Tibial nerve (tissue), 4 donors: ENCODE data around the gene RPP40. TPM values are rescaled to one million over a fixed set of nuclear protein-coding genes. Genes with fewer than 3 reads are reported as not detected.

Experiments
- DNase-seq, 2 donors: peaks; one replicate each; pipeline ENCODE4 v3.0.0-alpha.2; 2019; ENCODE audit warnings: low spot score in 2 of 2
- H3K27ac ChIP-seq, 4 donors: fragments of 200-600 bp; sonication (generic) in 3 of 4; one replicate each; pipeline ENCODE4 v1.5.1; 2017 to 2019; ENCODE audit warnings: mild to moderate bottlenecking in 1 of 4
- H3K27me3 ChIP-seq, 2 donors: fragments of 200-600 bp; sonication (generic) in 1 of 2; one replicate each; pipeline versions ENCODE4 v1.5.1 to v1.6.0; 2017 to 2019
- H3K36me3 ChIP-seq, 3 donors: fragments of 200-600 bp; sonication (generic); one replicate each; pipeline ENCODE4 v1.5.1; 2018 to 2019
- H3K4me1 ChIP-seq, 4 donors: fragments of 200-600 bp; sonication (generic) in 3 of 4; one replicate each; pipeline ENCODE4 v1.5.1; 2017 to 2019
- H3K4me3 ChIP-seq, 4 donors: fragments of 200-600 bp; sonication (generic) in 3 of 4; one replicate each; pipeline ENCODE4 v1.5.1; 2017 to 2019; ENCODE audit warnings: mild to moderate bottlenecking in 1 of 4, moderate library complexity in 1 of 4
- H3K9me3 ChIP-seq, 4 donors: fragments of 200-600 bp; sonication (generic) in 3 of 4; one replicate each; pipeline ENCODE4 v1.5.1; 2017 to 2019
- CTCF ChIP-seq, 5 experiments: fragments of 200-600 bp in 3 of 5; fragments of 450-650 bp in 2 of 5; sonication (generic) in 3 of 5; IDR thresholded peaks; one replicate each; pipeline ENCODE4 v1.5.1; 2016 to 2019; ENCODE audit warnings: antibody characterized with exemption in 5 of 5, mild to moderate bottlenecking in 3 of 5, moderate library complexity in 2 of 5
- EP300 ChIP-seq, 2 donors: sonication (generic); formaldehyde crosslinking; IDR thresholded peaks; one replicate each; pipeline ENCODE4 v1.6.1; 2017; ENCODE audit warnings: antibody characterized with exemption in 2 of 2, mild to moderate bottlenecking in 1 of 2
- POLR2A ChIP-seq, 2 donors: fragments of 450-650 bp; IDR thresholded peaks; one replicate each; pipeline ENCODE4 v1.6.1; 2017; ENCODE audit warnings: antibody characterized with exemption in 2 of 2, mild to moderate bottlenecking in 2 of 2, moderate library complexity in 2 of 2
- WGBS, 2 donors: methylation state at CpG; one replicate each; pipeline ENCODE4 v1.1.5; 2018; 5-methylcytosine and 5-hydroxymethylcytosine counted together
- total RNA-seq, 4 donors: library from RNA; depleted of rRNA; stranded (reverse); fragments of >200 nt; gene quantifications; one replicate each; pipeline ENCODE4 v1.1.0, GENCODE V29; 2016

RPP40 gene
- 10 to 100 TPM in 2 of 4 donors, 1 to 10 TPM in 2; 6.3 to 16.7 (median 9.6) TPM for total RNA-seq

- WGBS, 2 donors, result 1% methylated on average over 11 to 53 of the region's 64 CpGs
- H3K9me3 ChIP-seq, result no peaks in the 10 kb centered on the region
- DNase-seq, result peak; percentile 92 to 94
- peak within 1 kb of the TSS; percentile 47 to 79 (median 57) for H3K4me3 ChIP-seq
- H3K27me3 ChIP-seq, result no peaks in the 10 kb centered on the region
- TF ChIP-seq POLR2A (IDR thresholded peaks at IDR 0.05) (peak in 1 of 2 donors; percentile 27), CTCF (IDR thresholded peaks at IDR 0.05) (peak; percentile 84 to 96 (median 91)), EP300 (IDR thresholded peaks at IDR 0.05) (peak in 1 of 2 donors; percentile 75)
- peaks cover 0 to 31% (median 0%) of the 10 kb centered on the region in 3 donors for H3K36me3 ChIP-seq
- H3K27ac ChIP-seq, result peak within 1 kb of the TSS; percentile 78 to 96 (median 92)
- H3K4me1 ChIP-seq, result peaks cover 0 to 8% (median 4%) of the 10 kb centered on the region in 4 donors
These were observed at the start of gene RPP40 for GRCh38 chr6:5003604-5004372. Gene RPP40 (minus strand): TSS chr6:5004037. CDS start chr6:5004002, 35 bp downstream.

- Histone ChIP-seq H3K36me3 (no peaks in the 10 kb centered on the region), H3K27ac (no peak overlapping the region), H3K4me3 (no peak overlapping the region), H3K4me1 (no peaks in the 10 kb centered on the region), H3K9me3 (peaks cover 0 to 30% (median 6%) of the 10 kb centered on the region in 4 donors), H3K27me3 (no peaks in the 10 kb centered on the region)
- DNase-seq, result no peak
- TF ChIP-seq POLR2A (IDR thresholded peaks at IDR 0.05) (no peak), CTCF (IDR thresholded peaks at IDR 0.05) (no peak), EP300 (IDR thresholded peaks at IDR 0.05) (no peak)
These were observed 49.2 kb upstream of the RPP40 start for GRCh38 chr6:5053038-5053437.

GRCh38 chr6:5051394-5051793 is 47.6 kb upstream of the RPP40 start:
- DNase-seq, result no peak
- Histone ChIP-seq H3K36me3 (peaks cover 0 to 3% (median 0%) of the 10 kb centered on the region in 3 donors), H3K4me3 (no peak overlapping the region), H3K27me3 (no peaks in the 10 kb centered on the region), H3K9me3 (peaks cover 0 to 30% (median 6%) of the 10 kb centered on the region in 4 donors), H3K27ac (no peak overlapping the region), H3K4me1 (no peaks in the 10 kb centered on the region)
- TF ChIP-seq EP300 (IDR thresholded peaks at IDR 0.05) (no peak), POLR2A (IDR thresholded peaks at IDR 0.05) (no peak), CTCF (IDR thresholded peaks at IDR 0.05) (no peak)
- 96 to 97% methylated on average over 1 of the region's 1 CpG for WGBS, 2 donors

GRCh38 chr6:5050009-5050408 is 46.2 kb upstream of the RPP40 start:
- 81 to 100% methylated on average over 2 of the region's 2 CpGs for WGBS, 2 donors
- Histone ChIP-seq H3K4me3 (no peak overlapping the region), H3K27ac (no peak overlapping the region), H3K9me3 (peaks cover 0 to 30% (median 6%) of the 10 kb centered on the region in 4 donors), H3K36me3 (peaks cover 0 to 5% (median 0%) of the 10 kb centered on the region in 3 donors), H3K27me3 (no peaks in the 10 kb centered on the region), H3K4me1 (no peaks in the 10 kb centered on the region)
- TF ChIP-seq EP300 (IDR thresholded peaks at IDR 0.05) (no peak), CTCF (IDR thresholded peaks at IDR 0.05) (no peak), POLR2A (IDR thresholded peaks at IDR 0.05) (no peak)
- no peak for DNase-seq

- no peaks in the 10 kb centered on the region for H3K27me3 ChIP-seq
- peaks cover 0 to 23% (median 0%) of the 10 kb centered on the region in 3 donors for H3K36me3 ChIP-seq
- no peaks in the 10 kb centered on the region for H3K4me1 ChIP-seq
- 93 to 97% methylated on average over 9 of the region's 9 CpGs for WGBS, 2 donors
- no peak overlapping the region for H3K27ac ChIP-seq
- H3K4me3 ChIP-seq, result no peak overlapping the region
- DNase-seq, result no peak
- no peak for TF ChIP-seq POLR2A (IDR thresholded peaks at IDR 0.05)
- TF ChIP-seq EP300 (IDR thresholded peaks at IDR 0.05), result no peak
- TF ChIP-seq CTCF (IDR thresholded peaks at IDR 0.05), result no peak
- H3K9me3 ChIP-seq, result peaks cover 0 to 24% (median 4%) of the 10 kb centered on the region in 4 donors
These were observed 42.6 kb upstream of the RPP40 start for GRCh38 chr6:5046430-5046829.
